Kidney (tissue), 14 donors: ENCODE results near the gene PTPN7. TPM values are rescaled to one million over a fixed set of nuclear protein-coding genes. Genes with fewer than 3 reads are reported as not detected.
A peak's percentile ranks its signal among the peaks of the same experiment; 100 is the strongest.

Experiments used
- DNase-seq, 5 donors: peaks; one replicate each; pipeline ENCODE4 v3.0.0-alpha.2; 2013 to 2020
- FAIRE-seq: peaks from 2 replicates; lab custom pipeline; 2012; peaks lifted over from hg19 to GRCh38; lab: Jason Lieb, UNC
- H3K27ac ChIP-seq, 2 donors: one replicate each; pipeline ENCODE4 v1.7.0; 2013; ENCODE audit warnings: low read depth in 2 of 2, low read length in 2 of 2, inconsistent platforms in 1 of 2
- H3K27me3 ChIP-seq: one replicate; pipeline ENCODE4 v1.7.1; 2013; ENCODE audit warnings: low read length, inconsistent platforms; ENCODE audit not compliant: control insufficient read depth, insufficient read depth
- H3K36me3 ChIP-seq, 3 donors: one replicate each; pipeline versions ENCODE4 v1.7.0 to v1.7.1; 2013; ENCODE audit warnings: low read length in 3 of 3, control low read depth in 1 of 3, inconsistent platforms in 1 of 3; ENCODE audit not compliant: insufficient read depth in 3 of 3, control insufficient read depth in 2 of 3
- H3K4me1 ChIP-seq, 3 donors: one replicate each; pipeline versions ENCODE4 v1.7.0 to v1.7.1; 2013; ENCODE audit warnings: low read length in 3 of 3, inconsistent platforms in 1 of 3, low read depth in 1 of 3; ENCODE audit not compliant: control insufficient read depth in 2 of 3, insufficient read depth in 2 of 3
- H3K4me3 ChIP-seq, 3 donors: one replicate each; pipeline versions ENCODE4 v1.7.0 to v1.8.1; 2013; ENCODE audit warnings: low read length in 3 of 3, control low read depth in 1 of 3, inconsistent platforms in 1 of 3
- H3K9ac ChIP-seq, 3 donors: one replicate each; pipeline versions ENCODE4 v1.7.0 to v1.7.1; 2013; ENCODE audit warnings: low read length in 3 of 3, control low read depth in 1 of 3, inconsistent platforms in 1 of 3
- H3K9me3 ChIP-seq, 3 donors: one replicate each; pipeline versions ENCODE4 v1.7.0 to v1.7.1; 2013; ENCODE audit warnings: low read length in 3 of 3, control low read depth in 1 of 3, inconsistent platforms in 1 of 3; ENCODE audit not compliant: control insufficient read depth in 2 of 3, insufficient read depth in 1 of 3
- intact Hi-C: fragments of 100-400 bp; cut with DNase I; formaldehyde crosslinking; loops from one replicate; pipeline ENCODE4 v1.11.1; 2022
- polyA plus RNA-seq: library from polyadenylated mRNA; stranded (reverse); fragments of 350-450 nt; fragmentation: Illumina TruSeq; extraction: RNeasy Lipid Tissue Mini Kit (QIAGEN cat#74804); gene quantifications from one replicate; pipeline ENCODE4 v1.2.3, GENCODE V29; 2014; ENCODE audit warnings: low read depth, low replicate concordance; ENCODE audit not compliant: insufficient read depth
- total RNA-seq: library from RNA; stranded (reverse); fragmentation: NEBNext Ultra II Directional; extraction: Animal tissue kit (Norgen Biotek cat#: 25700); gene quantifications from one replicate; pipeline ENCODE4 v1.2.1, GENCODE V29; 2021
- TF ChIP-seq, protein P1 (sequence below): IDR thresholded peaks from 3 replicates; pipeline ENCODE4 v1.5.1; 2012; ENCODE audit warnings: mild to moderate bottlenecking, moderate library complexity, borderline replicate concordance; ENCODE audit not compliant: insufficient read depth; ENCODE audit errors: extremely low read depth
- donor health status: control.
- donor health status: control.
- donor health status: control.
- donor health status: control.
- donor health status: control.
- donor health status: DM: yes; HTN: yes; CAD: no.
- donor health status: Normal renal cell carcinoma (clear cell type).

The PTPN7 gene
- total and polyA plus RNA-seq, 2 donors from 2014 or later = 3.5 to 5.5 TPM

DNA sequence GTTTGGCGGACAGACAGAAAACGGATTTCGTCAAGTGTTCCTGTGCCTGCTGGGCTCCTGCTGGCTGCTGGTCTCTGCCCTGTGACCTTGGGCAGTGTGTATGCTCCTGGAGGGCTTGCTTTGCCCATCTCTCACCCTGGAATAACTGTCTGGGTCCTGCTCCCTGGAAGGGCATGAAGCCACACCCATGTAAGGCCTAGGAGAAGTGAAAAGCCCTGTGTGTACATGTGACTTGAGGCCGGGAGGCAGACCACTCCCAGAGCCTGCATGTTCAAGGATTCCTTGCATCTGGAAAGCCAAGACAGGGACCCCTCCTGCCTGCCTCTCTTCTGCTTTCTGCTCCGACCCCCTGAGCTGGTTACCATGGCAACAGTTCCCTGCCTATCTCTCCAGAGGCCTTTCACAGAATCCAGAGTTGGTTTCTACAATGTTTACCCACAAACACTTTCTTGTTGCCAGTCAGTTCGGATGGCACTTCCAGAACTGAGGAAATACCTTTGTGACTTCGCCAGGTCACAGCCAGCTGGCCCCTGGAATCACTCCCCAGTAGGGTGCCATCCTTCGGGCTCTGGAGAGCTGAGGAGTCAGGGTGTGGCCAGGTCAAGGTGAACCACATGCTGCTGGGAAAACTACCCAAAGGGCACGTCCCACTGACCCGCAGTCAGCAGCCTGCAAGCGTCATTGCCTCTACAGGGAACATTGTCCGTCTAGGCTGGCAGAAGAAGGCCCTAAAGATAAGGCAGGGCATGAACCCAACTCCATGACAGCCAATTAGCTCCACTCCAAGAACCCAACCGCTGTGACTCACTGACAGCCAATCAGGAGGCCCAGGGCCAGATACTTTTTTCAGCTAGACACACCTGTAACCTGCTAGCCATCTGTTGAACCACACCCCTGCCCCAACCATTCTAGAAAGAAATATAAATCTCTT, 52.3 kb downstream of the PTPN7 start:
- Histone ChIP-seq H3K27me3 (no peaks in the 10 kb centered on the region), H3K9me3 (no peaks in the 10 kb centered on the region), H3K4me1 (peaks cover 0 to 32% (median 24%) of the 10 kb centered on the region in 3 donors), H3K4me3 (no peak overlapping the region), H3K36me3 (no peaks in the 10 kb centered on the region), H3K27ac (peak overlapping the region; percentile 89 to 93), H3K9ac (peak overlapping the region in 2 of 3 donors; percentile 29 to 47)
- FAIRE-seq (no peak), DNase-seq (peak in 1 of 5 donors; percentile 83)
- intact Hi-C loops = no loop called here
- TF ChIP-seq, protein P1, sequence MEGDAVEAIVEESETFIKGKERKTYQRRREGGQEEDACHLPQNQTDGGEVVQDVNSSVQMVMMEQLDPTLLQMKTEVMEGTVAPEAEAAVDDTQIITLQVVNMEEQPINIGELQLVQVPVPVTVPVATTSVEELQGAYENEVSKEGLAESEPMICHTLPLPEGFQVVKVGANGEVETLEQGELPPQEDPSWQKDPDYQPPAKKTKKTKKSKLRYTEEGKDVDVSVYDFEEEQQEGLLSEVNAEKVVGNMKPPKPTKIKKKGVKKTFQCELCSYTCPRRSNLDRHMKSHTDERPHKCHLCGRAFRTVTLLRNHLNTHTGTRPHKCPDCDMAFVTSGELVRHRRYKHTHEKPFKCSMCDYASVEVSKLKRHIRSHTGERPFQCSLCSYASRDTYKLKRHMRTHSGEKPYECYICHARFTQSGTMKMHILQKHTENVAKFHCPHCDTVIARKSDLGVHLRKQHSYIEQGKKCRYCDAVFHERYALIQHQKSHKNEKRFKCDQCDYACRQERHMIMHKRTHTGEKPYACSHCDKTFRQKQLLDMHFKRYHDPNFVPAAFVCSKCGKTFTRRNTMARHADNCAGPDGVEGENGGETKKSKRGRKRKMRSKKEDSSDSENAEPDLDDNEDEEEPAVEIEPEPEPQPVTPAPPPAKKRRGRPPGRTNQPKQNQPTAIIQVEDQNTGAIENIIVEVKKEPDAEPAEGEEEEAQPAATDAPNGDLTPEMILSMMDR = no peak

DNA sequence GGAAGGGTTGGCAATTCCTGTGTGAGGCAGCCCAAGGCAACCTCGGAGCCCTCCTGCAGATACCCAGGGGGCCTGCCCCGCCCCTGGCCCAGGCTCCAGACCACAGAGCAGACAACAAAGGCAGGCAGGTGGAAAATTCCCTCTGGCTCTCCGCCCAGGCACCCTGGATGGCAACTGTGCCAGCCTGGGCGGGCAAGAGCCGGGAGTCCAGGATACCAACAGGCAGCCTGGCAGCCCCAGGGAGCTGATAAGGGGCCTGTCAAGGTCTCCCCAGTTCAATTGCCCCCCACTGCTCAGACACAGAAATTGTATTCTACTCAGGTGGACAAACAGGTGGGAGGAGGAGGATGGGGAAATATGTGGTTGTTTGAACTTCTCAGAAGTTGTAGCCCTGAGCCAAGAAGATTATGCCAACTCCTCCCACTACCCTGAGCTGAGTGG, 53.1 kb downstream of the PTPN7 start:
- Histone ChIP-seq H3K9ac (peak overlapping the region in 2 of 3 donors; percentile 44 to 47), H3K27ac (peak overlapping the region; percentile 89 to 93), H3K4me3 (no peak overlapping the region), H3K27me3 (no peaks in the 10 kb centered on the region), H3K4me1 (peaks cover 0 to 30% (median 22%) of the 10 kb centered on the region in 3 donors), H3K36me3 (no peaks in the 10 kb centered on the region), H3K9me3 (no peaks in the 10 kb centered on the region)
- TF ChIP-seq, protein P1 = no peak
- intact Hi-C loops = no loop called here
- peak in 1 of 5 donors; percentile 94 for DNase-seq
- FAIRE-seq = no peak

GRCh38 chr1:202106340-202107254, 53.8 kb downstream of the PTPN7 start:
- Histone ChIP-seq H3K9ac (peak overlapping the region in 1 of 3 donors; percentile 44), H3K27me3 (no peaks in the 10 kb centered on the region), H3K9me3 (no peaks in the 10 kb centered on the region), H3K36me3 (no peaks in the 10 kb centered on the region), H3K4me3 (no peak overlapping the region), H3K27ac (peak overlapping the region; percentile 89 to 93), H3K4me1 (peaks cover 0 to 30% (median 22%) of the 10 kb centered on the region in 3 donors)
- DNase-seq = peak in 2 of 5 donors; percentile 60 to 88
- FAIRE-seq = no peak
- intact Hi-C loops = no loop called here
- TF ChIP-seq, protein P1 = no peak
